ENCODE data around the gene KLK15.

The KLK15 gene

GRCh38 chr19:50843205-50843604, 9.8 kb upstream of the KLK15 start:
- DNase-seq (ENCODE audit: low read depth): no peak

DNA sequence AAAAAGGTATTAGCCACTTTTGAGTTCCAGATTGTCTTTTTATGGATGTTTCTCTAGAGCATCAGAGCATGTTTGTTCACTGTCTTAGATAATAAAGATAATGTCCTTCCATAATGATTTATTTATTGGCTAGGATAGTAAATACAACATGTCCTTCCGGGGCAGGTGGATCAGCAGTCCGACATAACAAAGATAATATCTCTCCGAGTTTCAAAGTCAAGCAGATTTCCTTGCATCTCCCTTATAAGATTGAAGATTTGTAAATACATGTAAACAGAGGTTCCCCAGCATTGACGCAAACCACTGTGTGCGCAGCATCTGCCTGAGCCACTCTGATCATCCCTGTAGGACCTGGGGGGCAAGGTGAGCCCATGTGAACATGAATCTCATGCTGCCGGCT, 8.8 kb upstream of the KLK15 start:
- DNase-seq (ENCODE audit: low read depth): no peak

DNA sequence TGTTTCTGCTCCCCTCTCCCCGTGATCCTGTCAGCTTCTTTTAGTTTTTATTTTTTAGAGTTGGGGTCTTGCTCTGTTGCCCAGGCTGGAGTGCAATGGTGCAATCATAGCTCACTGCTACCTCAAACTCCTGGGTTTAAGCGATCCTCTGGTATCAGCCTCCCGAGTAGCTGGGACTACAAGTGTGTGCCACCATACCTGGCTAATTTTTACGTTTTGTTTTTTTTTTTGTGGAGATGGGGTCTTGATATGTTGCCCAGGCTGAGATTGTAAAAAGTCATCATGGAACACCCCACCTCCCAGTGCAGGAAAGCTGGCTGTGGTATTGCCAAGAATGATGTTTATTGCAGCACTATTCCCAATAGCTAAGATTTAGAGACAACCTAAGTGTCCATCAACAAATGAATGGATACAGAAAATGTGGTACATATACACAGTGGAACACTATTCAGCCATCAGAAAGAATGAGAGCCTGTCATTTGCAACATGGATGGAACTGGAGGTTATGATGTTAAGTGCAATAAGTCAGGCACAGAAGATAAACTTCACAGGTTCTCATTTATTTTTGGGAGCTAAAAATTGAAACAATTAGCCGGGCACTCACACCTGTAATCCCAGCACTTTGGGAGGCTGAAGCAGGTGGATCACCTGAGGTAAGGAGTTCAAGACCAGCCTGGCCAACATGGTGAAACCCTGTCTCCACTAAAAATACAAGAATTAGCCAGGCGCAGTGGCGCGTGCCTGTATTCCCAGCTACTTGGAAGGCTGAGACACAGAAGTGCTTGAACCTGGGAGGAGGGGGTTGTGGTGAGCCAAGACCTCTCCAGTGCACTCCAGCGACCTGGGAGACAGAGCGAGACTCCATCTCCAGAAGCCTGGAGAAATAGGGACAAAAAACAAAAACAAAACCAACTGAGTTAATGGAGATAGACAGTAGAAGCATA, 6.6 kb upstream of the KLK15 start:
- DNase-seq (ENCODE audit: low read depth): no peak

- no peak for DNase-seq (ENCODE audit: low read depth)
Observed at GRCh38 chr19:50838239-50838638, 4.9 kb upstream of the KLK15 start.

DNA sequence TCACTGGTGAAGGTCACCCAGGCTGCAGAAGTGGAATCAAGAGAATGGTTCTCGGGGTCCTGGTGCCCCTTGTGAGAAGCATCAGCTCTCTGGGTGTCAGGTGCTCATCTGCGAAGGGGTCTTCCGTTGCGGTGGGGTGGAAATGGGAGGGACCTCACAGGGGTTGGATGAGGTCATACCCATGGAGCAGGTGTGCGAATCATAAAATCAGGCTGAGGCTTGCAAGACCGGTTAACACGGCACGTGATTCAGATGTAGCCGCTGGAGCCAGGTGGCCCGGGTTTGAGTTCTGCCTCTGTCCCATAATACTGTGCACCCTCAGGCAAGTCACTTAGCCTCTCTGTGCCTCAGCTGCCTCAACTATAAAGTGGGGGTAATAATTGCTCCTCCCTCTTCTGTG, 3.9 kb upstream of the KLK15 start:
- no peak for DNase-seq (ENCODE audit: low read depth)

DNA sequence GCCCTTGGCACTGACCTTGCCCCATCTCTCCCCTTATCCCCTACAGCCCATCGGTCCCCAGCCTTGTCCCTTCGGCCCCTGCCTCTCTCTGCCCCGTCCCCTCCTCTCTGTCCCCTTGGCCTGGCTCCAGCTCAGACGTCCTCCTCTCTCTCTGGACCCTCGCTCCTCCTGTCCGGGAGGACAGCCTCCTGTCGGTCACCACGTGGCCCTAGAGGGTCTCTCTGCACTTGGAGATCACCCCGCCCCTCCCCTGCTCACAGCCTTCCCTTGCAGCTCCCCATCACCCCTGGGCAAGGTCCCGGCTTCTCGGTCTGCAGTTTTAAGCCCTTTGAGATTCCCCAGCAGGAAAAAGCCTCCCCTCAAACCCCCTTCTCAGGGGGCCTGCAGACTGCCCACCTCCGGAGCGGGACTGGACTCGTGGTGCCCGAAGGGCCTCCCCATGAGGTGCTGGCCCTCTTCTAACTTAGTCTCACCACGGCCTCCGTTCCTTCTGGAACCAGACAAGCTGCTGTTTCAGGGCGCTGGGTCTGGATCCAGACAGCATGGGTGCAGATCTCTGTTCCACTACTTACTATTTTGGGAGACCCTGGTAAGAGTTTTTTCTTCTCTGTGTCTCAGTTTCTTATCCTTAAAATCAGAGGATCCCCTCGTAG, 3.3 kb upstream of the KLK15 start:
- DNase-seq (ENCODE audit: low read depth): no peak

- DNase-seq (ENCODE audit: low read depth): peak; percentile 33
Observed at GRCh38 chr19:50835785-50836542, 2.6 kb upstream of the KLK15 start.

- DNase-seq (ENCODE audit: low read depth): peak; percentile 1
Observed at GRCh38 chr19:50835103-50835784, 1.9 kb upstream of the KLK15 start.

GRCh38 chr19:50833802-50834167, 411 bp upstream of the KLK15 start:
- DNase-seq (ENCODE audit: low read depth): no peak

DNA sequence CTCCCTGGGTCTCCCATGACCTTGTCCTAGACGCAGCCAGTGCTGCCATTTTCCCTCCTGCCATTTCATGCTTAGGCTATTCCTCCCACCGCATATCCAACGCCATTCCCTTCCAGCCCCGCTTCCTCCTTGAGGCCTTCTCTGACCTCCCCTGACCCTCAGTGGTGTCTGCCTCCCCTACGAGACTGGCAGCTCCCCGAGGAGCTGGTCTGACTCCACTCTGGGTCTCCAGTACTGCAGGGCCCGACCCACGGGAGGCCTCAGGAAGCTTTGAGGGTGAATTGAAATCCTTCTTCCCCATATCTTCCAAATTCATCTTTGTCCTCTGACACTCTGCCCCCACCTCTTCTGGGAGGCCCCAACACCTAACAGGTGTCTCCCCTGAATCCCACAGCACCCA, 708 bp downstream of the KLK15 start:
- DNase-seq (ENCODE audit: low read depth): no peak

DNA sequence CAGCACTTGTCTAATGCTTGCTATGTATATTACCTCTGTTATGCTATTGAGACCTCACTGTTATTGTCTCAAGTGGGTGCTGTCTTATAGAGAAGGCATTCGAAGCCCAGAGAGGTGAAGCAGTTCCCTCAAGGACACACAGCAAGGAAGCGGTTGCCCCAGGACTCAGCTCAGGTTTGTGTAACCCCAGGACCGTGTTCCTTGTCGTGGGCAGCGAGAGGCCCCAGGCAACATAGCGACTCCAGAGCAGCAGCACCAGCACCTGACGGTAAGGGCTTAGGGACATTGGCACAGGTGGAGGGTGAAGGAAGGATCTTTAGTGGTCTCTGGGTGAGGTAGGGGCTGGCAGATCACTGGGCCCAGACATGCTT, 2.4 kb downstream of the KLK15 start:
- no peak for DNase-seq (ENCODE audit: low read depth)

GRCh38 chr19:50830266-50831025, 2.9 kb downstream of the KLK15 start:
- DNase-seq (ENCODE audit: low read depth): no peak

GRCh38 chr19:50829801-50830200, 3.6 kb downstream of the KLK15 start:
- peak; percentile 5 for DNase-seq (ENCODE audit: low read depth)

DNA sequence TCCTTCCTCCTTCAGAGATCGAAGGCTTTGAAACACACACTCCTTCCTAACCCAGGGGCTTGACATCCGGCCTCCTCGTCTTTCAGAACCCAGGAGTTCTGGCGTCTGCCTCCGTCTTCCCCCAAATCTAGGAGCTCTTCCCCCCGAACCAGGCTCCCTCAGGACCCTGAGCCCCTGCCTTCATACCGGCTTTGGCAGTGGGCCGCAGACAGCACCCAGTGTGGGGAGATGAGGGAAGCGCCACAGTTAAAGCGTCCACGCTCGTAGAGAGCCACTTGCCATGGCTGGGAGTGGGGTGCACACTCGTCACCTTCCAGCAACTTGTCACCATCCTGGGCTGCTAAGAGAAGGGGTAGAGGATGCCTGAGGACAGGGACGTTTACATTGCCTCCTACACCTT, 5.9 kb downstream of the KLK15 start:
- no peak for DNase-seq (ENCODE audit: low read depth)

GRCh38 chr19:50826492-50827240, 6.7 kb downstream of the KLK15 start:
- no peak for DNase-seq (ENCODE audit: low read depth)

- no peak for DNase-seq (ENCODE audit: low read depth)
Observed at GRCh38 chr19:50823389-50824042, 9.9 kb downstream of the KLK15 start, which contains the start of gene KLK1. KLK1 (minus strand) TSS chr19:50823787; CDS start chr19:50823748, 39 bp downstream.

- DNase-seq (ENCODE audit: low read depth): no peak
Observed at GRCh38 chr19:50822661-50823208, 10.6 kb downstream of the KLK15 start.

- DNase-seq (ENCODE audit: low read depth): no peak
Observed at GRCh38 chr19:50821622-50822021, 11.8 kb downstream of the KLK15 start.

DNA sequence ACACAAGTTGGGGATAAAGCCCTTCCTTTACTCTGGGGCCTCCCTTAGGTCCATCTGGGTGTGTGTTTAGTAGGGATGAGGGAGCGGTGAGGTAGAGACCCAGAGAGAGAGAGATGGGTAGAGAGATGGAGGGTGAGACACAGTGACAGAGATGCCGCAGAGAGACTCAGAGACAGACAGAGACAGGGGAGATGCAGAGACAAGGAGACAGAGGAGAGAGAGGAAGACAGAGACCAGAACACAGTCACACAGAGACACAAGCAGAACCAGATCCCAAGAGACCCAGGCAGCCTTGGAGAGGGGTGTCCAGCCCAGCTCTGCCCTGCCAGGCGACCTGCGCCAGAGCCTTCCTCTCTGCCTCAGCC, 12.1 kb downstream of the KLK15 start:
- no peak for DNase-seq (ENCODE audit: low read depth)

Data from amniotic epithelial cell (primary cell).